Right atrium auricular region (tissue), 2 donors: ENCODE results near the gene CKM. TPM values are rescaled to one million over a fixed set of nuclear protein-coding genes. Genes with fewer than 3 reads are reported as not detected.

Experiments
- DNase-seq: peaks from one replicate; pipeline ENCODE4 v3.0.0-alpha.2; 2019; ENCODE audit warnings: low spot score
- H3K27ac ChIP-seq, 2 donors: fragments of 200-600 bp; sonication (generic); 1 replicate in 1 of 2; 2 replicates in 1 of 2; pipeline ENCODE4 v1.5.1; 2016 to 2019
- H3K27me3 ChIP-seq, 2 donors: fragments of 200-600 bp; sonication (generic); one replicate each; pipeline versions ENCODE4 v1.5.1 to v1.6.0; 2017 to 2019
- H3K36me3 ChIP-seq: fragments of 200-600 bp; sonication (generic); one replicate; pipeline ENCODE4 v1.5.1; 2016
- H3K4me1 ChIP-seq, 2 donors: fragments of 200-600 bp; sonication (generic); one replicate each; pipeline versions ENCODE4 v1.5.1 to v1.6.0; 2017 to 2019
- H3K4me3 ChIP-seq, 2 donors: fragments of 200-600 bp; sonication (generic); 1 replicate in 1 of 2; 2 replicates in 1 of 2; pipeline ENCODE4 v1.5.1; 2017 to 2019; ENCODE audit warnings: mild to moderate bottlenecking in 1 of 2, moderate library complexity in 1 of 2
- H3K9me3 ChIP-seq, 2 donors: fragments of 200-600 bp; sonication (generic); one replicate each; pipeline ENCODE4 v1.5.1; 2019
- total RNA-seq, 2 donors: library from RNA; depleted of rRNA; stranded (reverse); fragments of >200 nt; gene quantifications; one replicate each; pipeline ENCODE4 v1.1.0, GENCODE V29; 2016
- TF ChIP-seq, protein P1 (sequence below), 2 donors: fragments of 200-600 bp; sonication (generic); IDR thresholded peaks; one replicate each; pipeline ENCODE4 v1.5.1; 2019; ENCODE audit warnings: antibody characterized with exemption in 2 of 2

The CKM gene
- total RNA-seq, 2 donors from 2014 or later, result 3,033 to 6,121 TPM

DNA sequence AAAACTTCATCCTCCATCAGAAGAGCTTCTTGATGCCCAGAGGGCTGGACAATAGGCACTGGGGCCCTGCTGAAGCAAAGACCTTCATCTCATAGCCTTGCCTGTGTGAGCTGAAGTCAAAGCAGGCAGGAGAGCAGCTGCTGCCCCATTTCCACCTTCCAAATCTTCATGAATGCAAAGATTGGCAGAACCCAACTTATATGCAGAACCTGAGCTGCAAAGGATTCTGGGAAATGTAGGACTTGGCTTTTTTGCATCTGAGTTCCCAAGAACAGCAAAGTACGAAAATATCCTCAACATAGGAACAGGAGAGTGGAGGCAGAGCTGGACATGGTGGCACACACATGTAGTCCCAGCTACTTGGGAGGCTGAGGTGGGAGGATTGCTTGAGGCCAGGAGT is 30.8 kb downstream of the CKM start:
- Histone ChIP-seq H3K4me1 (peaks cover 0 to 9% of the 10 kb centered on the region in 2 donors), H3K4me3 (no peak overlapping the region), H3K36me3 (peaks cover 22% of the 10 kb centered on the region)

DNA sequence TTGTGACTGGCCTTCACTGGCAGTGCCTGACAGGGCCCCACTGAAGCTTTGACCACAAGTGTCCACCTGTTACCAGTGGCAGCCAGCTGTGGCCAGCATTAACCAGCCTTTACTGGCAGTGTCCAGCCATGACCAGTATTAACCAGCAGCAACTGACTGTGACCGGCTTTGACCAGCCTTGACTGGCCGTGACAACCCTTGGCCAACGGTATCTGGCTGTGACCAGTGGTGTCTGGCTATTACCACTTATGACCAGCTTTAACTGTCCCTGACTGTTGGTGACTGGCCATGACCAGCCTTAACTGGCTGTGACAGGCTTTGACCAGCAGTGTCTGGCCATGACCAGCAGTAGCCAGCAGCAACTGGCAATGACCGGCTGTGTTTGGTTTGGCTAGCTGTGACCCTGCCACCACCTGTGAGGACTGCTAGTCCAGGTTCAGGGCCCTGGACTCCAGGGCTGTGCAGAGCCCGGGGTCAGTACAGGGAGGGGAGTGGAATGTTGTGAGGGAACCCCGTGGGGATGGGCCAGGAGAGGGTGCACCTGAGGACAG is 32.2 kb downstream of the CKM start:
- DNase-seq, result no peak
- Histone ChIP-seq H3K27ac (no peak overlapping the region), H3K9me3 (no peaks in the 10 kb centered on the region), H3K27me3 (no peaks in the 10 kb centered on the region), H3K36me3 (peaks cover 22% of the 10 kb centered on the region), H3K4me1 (peaks cover 0 to 9% of the 10 kb centered on the region in 2 donors), H3K4me3 (no peak overlapping the region)
- TF ChIP-seq, protein P1, sequence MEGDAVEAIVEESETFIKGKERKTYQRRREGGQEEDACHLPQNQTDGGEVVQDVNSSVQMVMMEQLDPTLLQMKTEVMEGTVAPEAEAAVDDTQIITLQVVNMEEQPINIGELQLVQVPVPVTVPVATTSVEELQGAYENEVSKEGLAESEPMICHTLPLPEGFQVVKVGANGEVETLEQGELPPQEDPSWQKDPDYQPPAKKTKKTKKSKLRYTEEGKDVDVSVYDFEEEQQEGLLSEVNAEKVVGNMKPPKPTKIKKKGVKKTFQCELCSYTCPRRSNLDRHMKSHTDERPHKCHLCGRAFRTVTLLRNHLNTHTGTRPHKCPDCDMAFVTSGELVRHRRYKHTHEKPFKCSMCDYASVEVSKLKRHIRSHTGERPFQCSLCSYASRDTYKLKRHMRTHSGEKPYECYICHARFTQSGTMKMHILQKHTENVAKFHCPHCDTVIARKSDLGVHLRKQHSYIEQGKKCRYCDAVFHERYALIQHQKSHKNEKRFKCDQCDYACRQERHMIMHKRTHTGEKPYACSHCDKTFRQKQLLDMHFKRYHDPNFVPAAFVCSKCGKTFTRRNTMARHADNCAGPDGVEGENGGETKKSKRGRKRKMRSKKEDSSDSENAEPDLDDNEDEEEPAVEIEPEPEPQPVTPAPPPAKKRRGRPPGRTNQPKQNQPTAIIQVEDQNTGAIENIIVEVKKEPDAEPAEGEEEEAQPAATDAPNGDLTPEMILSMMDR (IDR thresholded peaks at IDR 0.05), result no peak

More for the DNA sequence above, 30.8 kb downstream of the CKM start:
- H3K27me3 ChIP-seq, result no peaks in the 10 kb centered on the region
- TF ChIP-seq, protein P1 (IDR thresholded peaks at IDR 0.05), result no peak
- no peak for DNase-seq
- H3K9me3 ChIP-seq, result no peaks in the 10 kb centered on the region
- no peak overlapping the region for H3K27ac ChIP-seq

DNA sequence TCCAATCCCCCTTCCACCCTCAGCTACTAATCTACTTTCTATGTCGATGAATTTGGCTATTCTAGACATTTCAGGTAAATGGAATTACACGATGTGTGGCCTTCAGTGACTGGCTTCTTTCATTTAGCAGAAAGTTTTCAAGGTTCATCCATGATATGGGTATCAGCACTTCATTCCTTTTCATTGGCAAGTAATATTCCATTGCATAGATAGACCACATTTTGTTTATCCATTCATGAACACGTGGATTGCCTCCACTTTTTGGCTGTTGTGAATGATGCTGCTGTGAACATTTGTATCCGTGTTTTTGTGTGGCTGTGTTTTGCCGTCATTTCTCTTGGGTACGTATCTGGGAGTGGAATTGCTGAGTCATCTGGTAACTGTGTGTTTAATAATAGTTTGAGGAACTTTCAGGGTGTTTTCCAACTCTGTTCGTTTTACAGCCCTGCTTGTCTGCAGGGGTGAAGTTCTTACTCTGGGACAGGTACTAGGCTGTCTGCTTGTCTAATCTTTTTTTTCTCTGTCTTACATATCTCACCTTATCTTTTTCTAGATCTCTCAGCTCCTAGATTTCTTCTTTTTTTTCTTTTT is 39.1 kb downstream of the CKM start:
- TF ChIP-seq, protein P1 (IDR thresholded peaks at IDR 0.05), result no peak
- Histone ChIP-seq H3K27ac (no peak overlapping the region), H3K27me3 (no peaks in the 10 kb centered on the region), H3K4me3 (no peak overlapping the region), H3K9me3 (no peaks in the 10 kb centered on the region), H3K4me1 (no peaks in the 10 kb centered on the region), H3K36me3 (peaks cover 51% of the 10 kb centered on the region)
- DNase-seq, result no peak

DNA sequence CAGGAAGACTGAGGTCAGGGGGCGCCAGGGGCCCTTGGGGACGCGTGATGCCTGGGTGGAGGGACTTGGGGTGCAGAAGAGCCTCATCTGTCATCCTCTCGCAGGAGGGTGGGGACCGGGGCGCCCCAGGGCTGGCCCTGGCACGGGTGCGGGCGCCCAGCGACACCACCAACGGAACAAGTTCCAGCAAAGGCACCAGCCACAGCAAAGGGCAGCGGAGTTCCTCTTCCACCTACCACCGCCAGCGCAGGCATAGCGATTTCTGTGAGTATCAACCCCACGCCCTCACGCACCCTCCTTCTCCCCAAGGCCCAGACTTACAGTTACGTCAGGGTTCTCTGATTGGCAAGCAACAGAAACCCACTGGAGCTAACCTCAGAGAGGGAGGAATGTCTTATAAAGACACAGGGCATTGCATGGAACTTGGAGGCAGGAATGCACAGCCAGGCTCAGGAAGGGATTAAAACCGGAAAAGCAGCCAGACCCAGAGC is 42.2 kb downstream of the CKM start:
- Histone ChIP-seq H3K4me3 (no peak overlapping the region), H3K9me3 (no peaks in the 10 kb centered on the region), H3K4me1 (no peaks in the 10 kb centered on the region), H3K36me3 (peaks cover 52% of the 10 kb centered on the region), H3K27ac (no peak overlapping the region), H3K27me3 (no peaks in the 10 kb centered on the region)
- DNase-seq, result no peak
- TF ChIP-seq, protein P1 (IDR thresholded peaks at IDR 0.05), result no peak

DNA sequence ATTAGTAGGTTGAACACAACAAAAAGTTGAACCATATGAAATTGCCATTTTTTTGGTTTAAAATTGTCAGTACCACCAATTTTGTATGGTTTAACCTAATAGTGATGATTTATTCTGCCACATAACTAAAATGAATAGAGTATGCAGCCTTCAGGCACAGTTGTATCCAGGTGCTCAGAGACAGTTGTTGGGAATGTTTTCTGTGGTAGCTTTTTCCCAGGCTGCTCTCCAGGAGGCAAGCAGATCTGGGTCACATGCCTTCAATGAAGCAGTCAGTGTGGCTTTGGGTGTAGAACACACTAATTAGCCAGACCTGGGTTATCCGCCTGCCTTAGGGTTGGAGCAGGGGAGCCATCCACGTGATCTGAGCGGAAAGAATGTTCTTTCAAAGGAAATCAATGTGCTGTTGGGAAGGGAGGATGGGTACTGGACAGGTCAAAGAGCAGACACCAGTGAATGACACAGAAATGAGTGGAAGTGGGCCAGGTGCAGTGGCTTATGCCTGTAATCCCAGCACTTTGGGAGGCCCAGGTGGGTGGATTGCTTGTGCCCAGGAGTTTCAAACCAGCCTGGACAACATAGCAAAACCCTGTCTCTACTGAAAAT is 43.0 kb downstream of the CKM start:
- no peak overlapping the region for H3K27ac ChIP-seq
- peaks cover 55% of the 10 kb centered on the region for H3K36me3 ChIP-seq
- H3K9me3 ChIP-seq, result no peaks in the 10 kb centered on the region
- no peaks in the 10 kb centered on the region for H3K27me3 ChIP-seq
- TF ChIP-seq, protein P1 (IDR thresholded peaks at IDR 0.05), result no peak
- H3K4me1 ChIP-seq, result no peaks in the 10 kb centered on the region
- DNase-seq, result no peak
- no peak overlapping the region for H3K4me3 ChIP-seq
